Trophoblast cell (in vitro differentiated cells and primary cell): ENCODE measurements around the gene MTHFD1L.

Experiments used
- DNase-seq, 2 donors: peaks; one replicate each; pipeline ENCODE4 v3.0.0-alpha.2; 2016
- H2AFZ ChIP-seq: 2 replicates; pipeline ENCODE4 v1.6.1; 2013; ENCODE audit warnings: low read length, moderate library complexity, mild to moderate bottlenecking; ENCODE audit not compliant: insufficient read depth, poor library complexity
- H2AK5ac ChIP-seq: 2 replicates; pipeline ENCODE4 v1.6.1; 2013; ENCODE audit warnings: mild to moderate bottlenecking, low read length
- H2BK120ac ChIP-seq: 2 replicates; pipeline ENCODE4 v1.6.1; 2013; ENCODE audit warnings: low read length, mild to moderate bottlenecking, moderate library complexity; ENCODE audit not compliant: insufficient read depth, poor library complexity
- H2BK12ac ChIP-seq: 2 replicates; pipeline ENCODE4 v1.6.1; 2013; ENCODE audit warnings: mild to moderate bottlenecking, low read length, moderate library complexity
- H2BK5ac ChIP-seq: 2 replicates; pipeline ENCODE4 v1.6.1; 2013; ENCODE audit warnings: low read length, low read depth, moderate library complexity, mild to moderate bottlenecking; ENCODE audit not compliant: poor library complexity
- H3K14ac ChIP-seq: 2 replicates; pipeline ENCODE4 v1.6.1; 2013; ENCODE audit warnings: mild to moderate bottlenecking, low read length
- H3K18ac ChIP-seq: 2 replicates; pipeline ENCODE4 v1.6.1; 2013; ENCODE audit warnings: mild to moderate bottlenecking, low read length
- H3K23ac ChIP-seq: 2 replicates; pipeline ENCODE4 v1.6.1; 2013; ENCODE audit warnings: low read length
- H3K27ac ChIP-seq: 2 replicates; pipeline ENCODE4 v1.5.1; 2013; ENCODE audit warnings: low read depth, mild to moderate bottlenecking, inconsistent platforms, low read length, moderate library complexity
- H3K27me3 ChIP-seq: 2 replicates; pipeline ENCODE4 v1.6.1; 2013; ENCODE audit warnings: inconsistent platforms, mild to moderate bottlenecking, low read length, moderate library complexity; ENCODE audit not compliant: insufficient read depth
- H3K36me3 ChIP-seq, 2 experiments: 1 replicate in 1 of 2; 2 replicates in 1 of 2; pipeline ENCODE4 v1.6.1; 2013; ENCODE audit warnings: low read length in 2 of 2, mild to moderate bottlenecking in 2 of 2, moderate library complexity in 1 of 2; ENCODE audit not compliant: insufficient read depth in 2 of 2, control insufficient read depth in 1 of 2
- H3K4ac ChIP-seq: 2 replicates; pipeline ENCODE4 v1.6.1; 2013; ENCODE audit warnings: low read depth, mild to moderate bottlenecking, low read length, moderate library complexity
- H3K4me1 ChIP-seq, 2 experiments: 1 replicate in 1 of 2; 2 replicates in 1 of 2; pipeline ENCODE4 v1.6.1; 2013; ENCODE audit warnings: low read length in 2 of 2, mild to moderate bottlenecking in 2 of 2, moderate library complexity in 1 of 2; ENCODE audit not compliant: insufficient read depth in 2 of 2, control insufficient read depth in 1 of 2
- H3K4me2 ChIP-seq: 2 replicates; pipeline ENCODE4 v1.6.1; 2013; ENCODE audit warnings: inconsistent platforms, mild to moderate bottlenecking, low read length, moderate library complexity
- H3K4me3 ChIP-seq: 2 replicates; pipeline ENCODE4 v1.5.1; 2013; ENCODE audit warnings: mild to moderate bottlenecking, low read depth, low read length, inconsistent platforms
- H3K79me1 ChIP-seq: one replicate; pipeline ENCODE4 v1.6.1; 2013; ENCODE audit warnings: low read length
- H3K79me2 ChIP-seq: 2 replicates; pipeline ENCODE4 v1.6.1; 2013; ENCODE audit warnings: low read length, mild to moderate bottlenecking; ENCODE audit not compliant: control insufficient read depth, insufficient read depth, poor library complexity
- H3K9ac ChIP-seq: 2 replicates; pipeline ENCODE4 v1.6.1; 2013; ENCODE audit warnings: mild to moderate bottlenecking, low read length
- H3K9me3 ChIP-seq: 2 replicates; pipeline ENCODE4 v1.6.1; 2013; ENCODE audit warnings: low read depth, mild to moderate bottlenecking, control low read depth, inconsistent platforms, low read length; ENCODE audit not compliant: insufficient read depth
- H4K12ac ChIP-seq: 2 replicates; pipeline ENCODE4 v1.6.1; 2013; ENCODE audit warnings: low read depth, mild to moderate bottlenecking, low read length, moderate library complexity
- H4K8ac ChIP-seq: 2 replicates; pipeline ENCODE4 v1.6.1; 2013; ENCODE audit warnings: low read depth, mild to moderate bottlenecking, low read length, moderate library complexity
- H4K91ac ChIP-seq: one replicate; pipeline ENCODE4 v1.6.1; 2013; ENCODE audit warnings: low read depth, mild to moderate bottlenecking, low read length, moderate library complexity
- WGBS: extraction: QIAGEN DNeasy Blood & Tissue Kit; methylation state at CpG from one replicate; pipeline ENCODE4 v1.1.7; 2013; ENCODE audit warnings: missing lambda C conversion rate; ENCODE audit not compliant: insufficient read length, insufficient coverage; ENCODE audit errors: extremely low coverage; 5-methylcytosine and 5-hydroxymethylcytosine counted together

Gene MTHFD1L

GRCh38 chr6:150966786-150967185 lies 101.3 kb downstream of the MTHFD1L start:
- Histone ChIP-seq H4K91ac (no peak overlapping the region), H3K4me1 (peaks cover 14% of the 10 kb centered on the region in 2 experiments), H3K79me2 (no peaks in the 10 kb centered on the region), H2BK5ac (no peak overlapping the region), H3K9ac (no peak overlapping the region), H3K79me1 (no peaks in the 10 kb centered on the region), H3K4me2 (no peak overlapping the region), H3K4ac (no peak overlapping the region), H2BK12ac (no peak overlapping the region), H3K27me3 (no peaks in the 10 kb centered on the region), H3K9me3 (peaks cover 2% of the 10 kb centered on the region), H4K8ac (no peak overlapping the region), H3K4me3 (no peak overlapping the region), H4K12ac (no peak overlapping the region), H3K14ac (no peak overlapping the region), H3K23ac (no peak overlapping the region), H2AFZ (no peak overlapping the region), H3K18ac (no peak overlapping the region), H2BK120ac (no peak overlapping the region), H2AK5ac (no peak overlapping the region), H3K36me3 (peaks cover 5 to 6% of the 10 kb centered on the region in 2 experiments), H3K27ac (no peak overlapping the region)
- no CpG with 5 or more reads among the region's 6 CpGs for WGBS
- DNase-seq: peak in 1 of 2 donors; percentile 11

GRCh38 chr6:150967381-150967780 lies 101.9 kb downstream of the MTHFD1L start:
- H3K18ac ChIP-seq: no peak overlapping the region
- peak overlapping the region; percentile 34 for H4K8ac ChIP-seq
- no peak overlapping the region for H3K14ac ChIP-seq
- WGBS: no CpG with 5 or more reads among the region's 6 CpGs
- H3K79me2 ChIP-seq: no peaks in the 10 kb centered on the region
- no peaks in the 10 kb centered on the region for H3K79me1 ChIP-seq
- peak; percentile 65 to 67 for DNase-seq
- no peak overlapping the region for H2BK12ac ChIP-seq
- no peak overlapping the region for H4K12ac ChIP-seq
- H2AFZ ChIP-seq: no peak overlapping the region
- no peaks in the 10 kb centered on the region for H3K27me3 ChIP-seq
- H3K4me3 ChIP-seq: no peak overlapping the region
- no peak overlapping the region for H3K27ac ChIP-seq
- peaks cover 5 to 6% of the 10 kb centered on the region in 2 experiments for H3K36me3 ChIP-seq
- peaks cover 14% of the 10 kb centered on the region in 2 experiments for H3K4me1 ChIP-seq
- no peak overlapping the region for H2BK120ac ChIP-seq
- H3K9ac ChIP-seq: no peak overlapping the region
- H3K9me3 ChIP-seq: peaks cover 2% of the 10 kb centered on the region
- no peak overlapping the region for H3K4me2 ChIP-seq
- no peak overlapping the region for H3K4ac ChIP-seq
- no peak overlapping the region for H3K23ac ChIP-seq
- H2AK5ac ChIP-seq: no peak overlapping the region
- H2BK5ac ChIP-seq: no peak overlapping the region
- H4K91ac ChIP-seq: no peak overlapping the region

DNA sequence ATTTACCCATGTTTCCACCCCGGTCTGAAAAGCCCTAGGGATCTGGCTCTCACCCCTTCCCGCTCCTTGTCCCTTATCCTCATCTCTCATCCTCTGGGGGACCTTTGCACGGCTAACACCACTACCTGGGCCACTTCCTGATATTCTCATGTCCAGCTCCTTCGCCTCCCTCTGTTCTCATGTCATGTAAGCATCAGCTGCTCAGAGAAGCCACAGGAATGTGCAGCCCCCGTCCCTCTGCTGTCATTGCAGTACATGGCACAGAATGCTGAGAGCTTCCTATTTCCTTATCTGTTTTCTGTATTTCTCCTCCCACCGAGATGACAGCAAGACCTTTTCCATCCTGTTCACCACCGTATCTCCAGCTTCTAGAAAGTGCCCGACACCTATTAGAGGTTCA lies 102.4 kb downstream of the MTHFD1L start:
- no peaks in the 10 kb centered on the region for H3K27me3 ChIP-seq

GRCh38 chr6:150969901-150970300 lies 104.4 kb downstream of the MTHFD1L start:
- Histone ChIP-seq H2BK5ac (no peak overlapping the region), H4K8ac (no peak overlapping the region), H2AK5ac (no peak overlapping the region), H3K27me3 (no peaks in the 10 kb centered on the region), H4K12ac (no peak overlapping the region), H3K27ac (no peak overlapping the region), H3K4me3 (no peak overlapping the region), H4K91ac (no peak overlapping the region), H3K36me3 (peaks cover 4 to 8% of the 10 kb centered on the region in 2 experiments), H3K4me2 (no peak overlapping the region), H2AFZ (no peak overlapping the region), H3K18ac (no peak overlapping the region), H3K4me1 (peaks cover 14% of the 10 kb centered on the region in 2 experiments), H2BK120ac (no peak overlapping the region), H2BK12ac (no peak overlapping the region), H3K79me1 (no peaks in the 10 kb centered on the region), H3K9ac (no peak overlapping the region), H3K79me2 (no peaks in the 10 kb centered on the region), H3K4ac (no peak overlapping the region), H3K23ac (no peak overlapping the region), H3K14ac (no peak overlapping the region), H3K9me3 (peaks cover 2% of the 10 kb centered on the region)
- whole genome bisulfite sequencing: no CpG with 5 or more reads among the region's 4 CpGs
- peak; percentile 81 to 97 for DNase-seq

More for the DNA sequence above, 102.4 kb downstream of the MTHFD1L start:
- peaks cover 4 to 5% of the 10 kb centered on the region in 2 experiments for H3K36me3 ChIP-seq
- H3K79me1 ChIP-seq: no peaks in the 10 kb centered on the region
- H3K4me3 ChIP-seq: no peak overlapping the region
- no peak overlapping the region for H3K9ac ChIP-seq
- no peak overlapping the region for H2BK12ac ChIP-seq
- no peak overlapping the region for H4K8ac ChIP-seq
- no peak overlapping the region for H3K18ac ChIP-seq
- H3K23ac ChIP-seq: no peak overlapping the region
- H4K91ac ChIP-seq: no peak overlapping the region
- WGBS: no CpG with 5 or more reads among the region's 8 CpGs
- H2AFZ ChIP-seq: no peak overlapping the region
- no peak overlapping the region for H3K4ac ChIP-seq
- no peak overlapping the region for H4K12ac ChIP-seq
- H3K27ac ChIP-seq: no peak overlapping the region
- H2BK120ac ChIP-seq: no peak overlapping the region
- H2BK5ac ChIP-seq: no peak overlapping the region
- H3K79me2 ChIP-seq: no peaks in the 10 kb centered on the region
- H3K4me1 ChIP-seq: peaks cover 14% of the 10 kb centered on the region in 2 experiments
- no peak overlapping the region for H2AK5ac ChIP-seq
- peak; percentile 25 to 38 for DNase-seq
- H3K9me3 ChIP-seq: peaks cover 2% of the 10 kb centered on the region
- H3K4me2 ChIP-seq: no peak overlapping the region
- H3K14ac ChIP-seq: no peak overlapping the region
